Measurements from ENCODE around the gene ABCA3. TPM values are rescaled to one million over a fixed set of nuclear protein-coding genes. Genes with fewer than 3 reads are reported as not detected.
"Not testable (repeated sequence)": the region's sequence is repeated elsewhere in the genome, so short reads cannot be mapped to it uniquely, and the experiment has no call there.

ABCA3 gene
- 1 to 10 TPM; 1.1 to 4.7 (median 1.8) TPM for polyA plus RNA-seq
- long read RNA-seq, donor 1 = 0 reads
- long read RNA-seq, donor 2 = 0 reads
- long read RNA-seq, donor 3 = 0 reads
- long read RNA-seq, donor 4 = 0 reads
- long read RNA-seq, donor 5 = 0 reads
- long read RNA-seq, donor 6 = 0 reads
- long read RNA-seq, donor 7, full-length matches to known transcripts = 1 of 1 reads
- long read RNA-seq, donor 7, partial matches to known transcripts = 0 of 1 reads
- long read RNA-seq, donor 7, other reads (novel, unspliced or antisense) = 0 of 1 reads
- long read RNA-seq, donor 8, full-length matches to known transcripts = 1 of 1 reads
- long read RNA-seq, donor 8, partial matches to known transcripts = 0 of 1 reads
- long read RNA-seq, donor 8, other reads (novel, unspliced or antisense) = 0 of 1 reads
- long read RNA-seq, donor 9 = 0 reads
- long read RNA-seq, donor 10, full-length matches to known transcripts = 1 of 10 reads
- long read RNA-seq, donor 10, partial matches to known transcripts = 9 of 10 reads
- long read RNA-seq, donor 10, other reads (novel, unspliced or antisense) = 0 of 10 reads

- FAIRE-seq (no peak), DNase-seq (peak; percentile 94 to 98)
- no peak within 1 kb of the TSS for H3K27ac ChIP-seq (ENCODE audit: low read depth in 1 of 3, low read length in 2 of 3)
- H3K27me3 ChIP-seq (ENCODE audit: control insufficient read depth in 3 of 3, insufficient read depth in 3 of 3, low read length in 3 of 3) = peaks cover 0 to 51% (median 0%) of the 10 kb centered on the region in 3 donors
- WGBS, 3 donors = 12 to 23% (median 20%) methylated on average over 68 to 110 of the region's 110 CpGs
- peaks cover 0 to 9% (median 2%) of the 10 kb centered on the region in 3 donors for H3K4me1 ChIP-seq (ENCODE audit: control insufficient read depth in 3 of 3, insufficient read depth in 2 of 3, low read depth in 1 of 3, low read length in 2 of 3)
- peak within 1 kb of the TSS; percentile 43 to 84 (median 53) for H3K4me3 ChIP-seq (ENCODE audit: low read depth in 1 of 3, low read length in 3 of 3)
- H3K9me3 ChIP-seq (ENCODE audit: control insufficient read depth in 2 of 2, insufficient read depth in 1 of 2, low read depth in 1 of 2, low read length in 1 of 2) = peaks cover 0 to 8% of the 10 kb centered on the region in 2 donors
- no peaks in the 10 kb centered on the region for H3K36me3 ChIP-seq (ENCODE audit: control insufficient read depth in 3 of 3, insufficient read depth in 2 of 3, low read depth in 1 of 3, low read length in 3 of 3)
Observed at GRCh38 chr16:2340564-2341455, at the start of gene ABCA3. Gene ABCA3 (minus strand): TSS chr16:2340728. CDS start chr16:2326466, 14,262 bp downstream.

DNA sequence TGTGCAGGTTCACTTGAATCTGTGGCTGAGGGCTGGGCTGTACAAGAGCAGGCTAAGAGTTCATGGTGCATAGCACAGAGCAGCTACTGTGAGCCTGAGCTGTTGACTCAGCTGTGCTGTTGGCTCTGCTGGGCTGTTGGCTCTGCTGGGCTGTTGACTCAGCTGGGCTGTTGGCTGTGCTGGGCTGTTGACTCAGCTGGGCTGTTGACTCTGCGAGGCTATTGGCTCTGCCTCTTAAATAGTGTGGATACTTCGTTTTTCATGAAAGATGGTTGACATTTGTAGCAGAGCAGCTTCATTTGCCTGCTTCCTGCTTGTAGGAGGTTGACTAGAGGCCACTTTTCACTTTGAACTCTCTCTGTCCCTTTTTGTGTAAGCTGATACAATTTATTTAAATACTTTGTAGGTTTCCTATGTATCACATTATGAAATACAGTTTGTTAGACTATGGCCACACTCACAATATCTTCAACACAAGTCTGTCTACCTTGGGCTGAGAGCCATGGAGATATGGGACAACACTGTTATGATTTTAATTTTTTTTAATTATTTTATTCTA, 48.4 kb upstream of the ABCA3 start:
- no peaks in the 10 kb centered on the region for H3K36me3 ChIP-seq (ENCODE audit: control insufficient read depth in 3 of 3, insufficient read depth in 2 of 3, low read depth in 1 of 3, low read length in 3 of 3)
- whole genome bisulfite sequencing, 3 donors = 12 to 50% (median 13%) methylated on average over 2 of the region's 2 CpGs
- DNase-seq (no peak), FAIRE-seq (no peak)
- no peak overlapping the region for H3K27ac ChIP-seq (ENCODE audit: low read depth in 1 of 3, low read length in 2 of 3)
- no peaks in the 10 kb centered on the region for H3K27me3 ChIP-seq (ENCODE audit: control insufficient read depth in 3 of 3, insufficient read depth in 3 of 3, low read length in 3 of 3)
- no peak overlapping the region for H3K4me3 ChIP-seq (ENCODE audit: low read depth in 1 of 3, low read length in 3 of 3)
- peaks cover 0 to 12% of the 10 kb centered on the region in 2 donors for H3K9me3 ChIP-seq (ENCODE audit: control insufficient read depth in 2 of 2, insufficient read depth in 1 of 2, low read depth in 1 of 2, low read length in 1 of 2)
- H3K4me1 ChIP-seq (ENCODE audit: control insufficient read depth in 3 of 3, insufficient read depth in 2 of 3, low read depth in 1 of 3, low read length in 2 of 3) = no peaks in the 10 kb centered on the region

DNA sequence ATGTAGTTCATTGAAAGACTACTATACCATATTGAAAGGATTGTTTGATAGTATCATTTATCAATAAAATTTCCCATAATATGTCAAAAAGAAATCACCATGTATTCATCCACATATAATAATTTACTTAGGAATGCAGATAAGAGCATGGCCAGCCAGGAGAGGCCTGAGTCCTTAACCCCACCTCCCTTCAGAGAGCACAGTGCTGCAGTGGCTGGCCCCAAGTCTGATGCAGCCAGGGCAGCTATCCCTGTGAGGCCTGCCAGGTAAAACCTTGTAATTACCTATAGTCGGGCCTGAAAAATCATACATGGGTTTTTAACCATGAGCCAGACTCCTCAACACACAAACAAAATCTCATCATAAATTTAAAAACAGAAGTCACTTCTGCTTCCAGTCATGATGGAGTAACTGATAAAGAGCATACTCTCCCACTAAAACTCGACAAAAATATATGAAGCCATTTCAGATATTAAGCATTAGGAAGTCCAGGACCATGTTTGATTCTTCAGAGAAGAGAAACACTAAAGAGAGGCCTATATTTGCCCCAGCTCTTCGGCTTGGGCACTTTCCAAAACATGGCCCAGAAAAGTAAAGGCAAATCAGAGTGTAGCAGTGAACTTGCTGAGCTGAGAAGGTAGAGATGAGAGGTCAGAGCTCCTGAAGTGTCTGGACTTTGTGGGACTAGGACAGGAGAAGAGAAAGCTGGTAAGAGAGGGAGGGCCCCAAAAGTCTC, 47.8 kb upstream of the ABCA3 start:
- H3K27me3 ChIP-seq (ENCODE audit: control insufficient read depth in 3 of 3, insufficient read depth in 3 of 3, low read length in 3 of 3) = no peaks in the 10 kb centered on the region
- WGBS, 3 donors = 73 to 83% (median 82%) methylated on average over 3 of the region's 3 CpGs
- no peak overlapping the region for H3K27ac ChIP-seq (ENCODE audit: low read depth in 1 of 3, low read length in 2 of 3)
- H3K4me1 ChIP-seq (ENCODE audit: control insufficient read depth in 3 of 3, insufficient read depth in 2 of 3, low read depth in 1 of 3, low read length in 2 of 3) = no peaks in the 10 kb centered on the region
- H3K4me3 ChIP-seq (ENCODE audit: low read depth in 1 of 3, low read length in 3 of 3) = no peak overlapping the region
- no peak for FAIRE-seq
- peaks cover 0 to 12% of the 10 kb centered on the region in 2 donors for H3K9me3 ChIP-seq (ENCODE audit: control insufficient read depth in 2 of 2, insufficient read depth in 1 of 2, low read depth in 1 of 2, low read length in 1 of 2)
- no peaks in the 10 kb centered on the region for H3K36me3 ChIP-seq (ENCODE audit: control insufficient read depth in 3 of 3, insufficient read depth in 2 of 3, low read depth in 1 of 3, low read length in 3 of 3)
- DNase-seq = no peak

DNA sequence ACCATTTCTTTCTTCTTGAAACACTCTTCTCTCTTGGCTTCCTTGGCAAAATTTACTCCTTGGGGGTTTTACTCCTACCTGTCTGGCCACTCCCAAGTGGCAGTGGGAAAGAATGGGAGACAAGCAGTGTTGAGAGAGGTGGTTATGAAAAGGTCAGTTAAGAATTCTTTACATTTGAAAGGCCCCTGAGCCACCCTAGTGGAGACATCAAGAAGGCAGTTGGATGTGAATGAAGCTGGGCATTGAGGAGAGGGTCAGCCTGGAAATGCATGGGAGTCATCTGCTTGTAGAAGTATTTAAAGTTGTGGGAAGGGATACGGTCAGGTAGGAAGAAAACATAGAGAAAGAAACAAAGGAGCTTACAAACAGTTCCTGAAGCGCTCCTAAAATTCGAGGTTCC, 46.5 kb upstream of the ABCA3 start:
- DNase-seq = peak in 1 of 2 donors; percentile 20
- WGBS, 3 donors = 61 to 81% (median 75%) methylated on average over 3 of the region's 3 CpGs
- Histone ChIP-seq H3K27ac (ENCODE audit: low read depth in 1 of 3, low read length in 2 of 3) (no peak overlapping the region), H3K4me3 (ENCODE audit: low read depth in 1 of 3, low read length in 3 of 3) (no peak overlapping the region), H3K9me3 (ENCODE audit: control insufficient read depth in 2 of 2, insufficient read depth in 1 of 2, low read depth in 1 of 2, low read length in 1 of 2) (peaks cover 0 to 12% of the 10 kb centered on the region in 2 donors), H3K27me3 (ENCODE audit: control insufficient read depth in 3 of 3, insufficient read depth in 3 of 3, low read length in 3 of 3) (no peaks in the 10 kb centered on the region), H3K4me1 (ENCODE audit: control insufficient read depth in 3 of 3, insufficient read depth in 2 of 3, low read depth in 1 of 3, low read length in 2 of 3) (no peaks in the 10 kb centered on the region), H3K36me3 (ENCODE audit: control insufficient read depth in 3 of 3, insufficient read depth in 2 of 3, low read depth in 1 of 3, low read length in 3 of 3) (no peaks in the 10 kb centered on the region)
- no peak for FAIRE-seq

DNA sequence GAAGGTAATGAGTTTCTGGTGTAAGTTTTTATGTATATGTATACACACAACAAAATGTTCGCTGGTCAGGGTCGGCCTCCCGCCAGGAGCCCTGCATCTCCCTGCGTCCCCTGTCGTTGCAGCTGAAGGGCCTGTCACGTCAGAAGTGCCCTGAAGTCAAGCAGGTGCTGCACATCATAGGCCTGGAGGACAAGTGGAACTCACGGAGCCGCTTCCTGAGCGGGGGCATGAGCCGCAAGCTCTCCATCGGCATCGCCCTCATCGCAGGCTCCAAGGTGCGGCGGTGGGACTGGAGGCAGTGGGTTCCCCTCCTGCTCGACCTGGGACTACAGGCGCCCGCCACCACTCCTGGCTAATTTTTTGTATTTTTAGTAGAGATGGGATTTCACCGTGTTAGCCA, 45.5 kb upstream of the ABCA3 start:
- H3K36me3 ChIP-seq (ENCODE audit: control insufficient read depth in 3 of 3, insufficient read depth in 2 of 3, low read depth in 1 of 3, low read length in 3 of 3); H3K27me3 ChIP-seq (ENCODE audit: control insufficient read depth in 3 of 3, insufficient read depth in 3 of 3, low read length in 3 of 3); H3K4me3 ChIP-seq (ENCODE audit: low read depth in 1 of 3, low read length in 3 of 3); DNase-seq; H3K27ac ChIP-seq (ENCODE audit: low read depth in 1 of 3, low read length in 2 of 3); H3K4me1 ChIP-seq (ENCODE audit: control insufficient read depth in 3 of 3, insufficient read depth in 2 of 3, low read depth in 1 of 3, low read length in 2 of 3); FAIRE-seq: not testable (repeated sequence)
- WGBS, 3 donors = 86 to 88% (median 87%) methylated on average over 19 of the region's 19 CpGs
- peaks cover 0 to 12% of the 10 kb centered on the region in 2 donors for H3K9me3 ChIP-seq (ENCODE audit: control insufficient read depth in 2 of 2, insufficient read depth in 1 of 2, low read depth in 1 of 2, low read length in 1 of 2)

DNA sequence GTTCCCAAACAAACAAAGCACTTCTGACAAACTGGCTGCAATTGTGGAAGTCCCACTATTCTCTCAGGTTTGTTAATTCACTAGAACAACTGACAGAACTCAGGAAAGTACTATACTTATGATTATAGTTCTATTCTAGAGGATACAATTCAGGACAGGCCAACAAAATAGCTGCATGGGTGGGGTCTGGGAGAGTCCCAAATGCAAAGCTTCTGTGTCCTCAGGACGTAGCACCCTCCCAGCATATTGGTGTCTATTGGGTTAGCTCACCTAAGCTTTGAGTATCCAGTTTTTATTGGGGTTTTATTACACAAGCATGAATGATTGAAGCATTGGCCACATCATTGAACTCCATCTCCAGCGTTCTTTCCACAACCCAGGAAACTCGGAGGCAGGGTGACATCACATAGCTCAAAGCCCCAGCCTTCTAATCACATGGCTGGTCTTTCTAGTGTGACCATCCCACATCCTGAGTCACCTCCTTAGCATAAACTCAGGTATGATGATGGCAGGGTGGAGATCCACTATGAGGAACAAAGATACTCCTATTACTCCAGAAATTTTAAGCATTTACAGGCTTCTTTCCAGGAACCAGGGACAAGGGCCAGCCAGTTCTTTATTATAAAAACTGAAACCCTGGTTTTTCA, 44.8 kb upstream of the ABCA3 start:
- H3K9me3 ChIP-seq (ENCODE audit: control insufficient read depth in 2 of 2, insufficient read depth in 1 of 2, low read depth in 1 of 2, low read length in 1 of 2) = peaks cover 0 to 12% of the 10 kb centered on the region in 2 donors
- FAIRE-seq (no peak), DNase-seq (peak in 1 of 2 donors; percentile 8)
- WGBS, 3 donors = 41 to 65% (median 52%) methylated on average over 3 of the region's 3 CpGs
- peaks cover 0 to 2% (median 0%) of the 10 kb centered on the region in 3 donors for H3K27me3 ChIP-seq (ENCODE audit: control insufficient read depth in 3 of 3, insufficient read depth in 3 of 3, low read length in 3 of 3)
- H3K4me3 ChIP-seq (ENCODE audit: low read depth in 1 of 3, low read length in 3 of 3) = no peak overlapping the region
- H3K36me3 ChIP-seq (ENCODE audit: control insufficient read depth in 3 of 3, insufficient read depth in 2 of 3, low read depth in 1 of 3, low read length in 3 of 3) = no peaks in the 10 kb centered on the region
- H3K4me1 ChIP-seq (ENCODE audit: control insufficient read depth in 3 of 3, insufficient read depth in 2 of 3, low read depth in 1 of 3, low read length in 2 of 3) = no peaks in the 10 kb centered on the region
- H3K27ac ChIP-seq (ENCODE audit: low read depth in 1 of 3, low read length in 2 of 3) = no peak overlapping the region

DNA sequence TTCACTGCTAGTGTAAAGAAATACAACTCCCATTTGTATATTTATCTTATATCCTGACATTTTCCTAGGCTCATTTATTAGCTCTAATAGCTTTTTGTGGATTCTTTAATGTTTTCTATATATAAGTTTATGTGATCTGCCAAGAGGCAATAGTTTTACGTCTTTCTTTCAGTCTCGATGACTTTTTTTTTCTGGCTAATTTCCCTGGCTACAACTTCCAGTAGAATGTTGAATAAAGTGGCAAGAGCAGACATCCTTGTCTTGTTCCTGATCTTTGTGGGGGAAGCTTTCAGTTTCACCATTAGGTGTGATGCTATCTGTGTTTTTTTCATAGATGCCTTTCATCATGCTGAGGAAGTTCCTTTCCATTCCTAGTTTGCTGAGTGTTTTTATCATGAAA, 43.9 kb upstream of the ABCA3 start:
- H3K27me3 ChIP-seq (ENCODE audit: control insufficient read depth in 3 of 3, insufficient read depth in 3 of 3, low read length in 3 of 3) = peaks cover 0 to 2% (median 0%) of the 10 kb centered on the region in 3 donors
- DNase-seq (no peak), FAIRE-seq (no peak)
- no peaks in the 10 kb centered on the region for H3K4me1 ChIP-seq (ENCODE audit: control insufficient read depth in 3 of 3, insufficient read depth in 2 of 3, low read depth in 1 of 3, low read length in 2 of 3)
- H3K9me3 ChIP-seq (ENCODE audit: control insufficient read depth in 2 of 2, insufficient read depth in 1 of 2, low read depth in 1 of 2, low read length in 1 of 2) = peaks cover 0 to 10% of the 10 kb centered on the region in 2 donors
- H3K36me3 ChIP-seq (ENCODE audit: control insufficient read depth in 3 of 3, insufficient read depth in 2 of 3, low read depth in 1 of 3, low read length in 3 of 3) = no peaks in the 10 kb centered on the region
- no peak overlapping the region for H3K4me3 ChIP-seq (ENCODE audit: low read depth in 1 of 3, low read length in 3 of 3)
- H3K27ac ChIP-seq (ENCODE audit: low read depth in 1 of 3, low read length in 2 of 3) = no peak overlapping the region
- WGBS, 3 donors = 24 to 34% (median 27%) methylated on average over 2 of the region's 2 CpGs

Data from small intestine (tissue), 16 donors.